Measurements from ENCODE around the gene TMEM116. TPM values are rescaled to one million over a fixed set of nuclear protein-coding genes. Genes with fewer than 3 reads are reported as not detected.

Gene TMEM116
- total and polyA plus RNA-seq, 2 of the 4 experiments (the other 2 are of a cell fraction), result 5.5 to 8.4 TPM

GRCh38 chr12:111925171-111925570 lies 87.8 kb downstream of the TMEM116 start:
- Histone ChIP-seq H3K14ac (replicated peaks; ENCODE audit: low read depth, low read length) (no peak overlapping the region), H4K91ac (ENCODE audit: insufficient read depth, low read depth, low read length) (no peak overlapping the region), H3K27me3 (ENCODE audit: control insufficient read depth, insufficient read depth, low read length) (no peaks in the 10 kb centered on the region), H4K5ac (ENCODE audit: low read depth, low read length) (no peak overlapping the region), H3K4me2 (ENCODE audit: low read depth, low read length) (no peak overlapping the region), H2BK5ac (ENCODE audit: low read depth, low read length, poor library complexity, severe bottlenecking) (no peak overlapping the region), H3K9ac (ENCODE audit: low read depth, low read length) (no peak overlapping the region), H3K9me1 (ENCODE audit: insufficient read depth, low read length) (no peaks in the 10 kb centered on the region), H3K56ac (ENCODE audit: extremely low read depth, insufficient read depth, low read length) (no peak overlapping the region), H3K36me3 (ENCODE audit: control insufficient read depth, insufficient read depth, low read length) (no peaks in the 10 kb centered on the region), H2BK20ac (ENCODE audit: low read depth, low read length) (no peak overlapping the region), H3K4me3 (ENCODE audit: insufficient read depth, low read depth, low read length) (no peak overlapping the region), H4K8ac (ENCODE audit: low read depth in 2 of 2, low read length in 2 of 2) (no peak overlapping the region), H3K79me1 (ENCODE audit: low read depth in 1 of 2, low read length in 2 of 2) (no peaks in the 10 kb centered on the region), H2AK5ac (ENCODE audit: low read depth, low read length) (no peak overlapping the region), H3K4ac (ENCODE audit: low read depth, low read length) (no peak overlapping the region), H3K27ac (ENCODE audit: insufficient read depth, low read length) (no peak overlapping the region), H4K20me1 (ENCODE audit: insufficient read depth, low read length) (no peaks in the 10 kb centered on the region), H3K4me1 (ENCODE audit: control insufficient read depth, insufficient read depth, low read length) (no peaks in the 10 kb centered on the region), H3K23ac (ENCODE audit: low read depth, low read length) (no peak overlapping the region), H2AFZ (replicated peaks; ENCODE audit: low read length, poor library complexity) (no peak overlapping the region), H3K18ac (ENCODE audit: low read depth, low read length) (no peak overlapping the region), H3K9me3 (ENCODE audit: control insufficient read depth, insufficient read depth, low read length) (no peaks in the 10 kb centered on the region), H2BK120ac (ENCODE audit: low read depth, low read length) (no peak overlapping the region), H2BK15ac (ENCODE audit: low read depth, low read length) (no peak overlapping the region), H2AK9ac (replicated peaks; ENCODE audit: low read depth, low read length, poor library complexity) (no peak overlapping the region)
- dilution Hi-C loops (cut with HindIII; ENCODE audit: low sequenced_read_pairs, unreplicated experiment) (no loop called here), intact Hi-C loops (cut with micrococcal nuclease) (no loop called here), in situ Hi-C loops (cut with MboI; ENCODE audit: low sequenced_read_pairs) (no loop called here)
- CTCF ChIA-PET, result interaction anchor here (0.7 kb wide), 1 partner anchor 166 kb away, joined by 3 read pairs; no protein-coding TSS in a partner anchor
- no TSS peak for BruUV-seq (replicated peaks)
- no peak for ATAC-seq (ENCODE audit: low read depth)
- no peak for TF ChIP-seq NFE2L2 (IDR thresholded peaks at IDR 0.05; ENCODE audit: low read depth, low read length)
- no peak for TF ChIP-seq BHLHE40 (IDR thresholded peaks at IDR 0.05; ENCODE audit: low read depth, low read length)
- no peak for TF ChIP-seq MXI1 (IDR thresholded peaks at IDR 0.05; ENCODE audit: borderline replicate concordance, low read depth, low read length)
- TF ChIP-seq ELK1 (IDR thresholded peaks at IDR 0.05; ENCODE audit: borderline replicate concordance, low read depth, low read length), result no peak
- TF ChIP-seq RFX5 (IDR thresholded peaks at IDR 0.05; ENCODE audit: low read depth, low read length), result no peak
- no peak for TF ChIP-seq POLR2A (IDR thresholded peaks at IDR 0.05; ENCODE audit: low read depth, low read length)
- DNase-seq, result no peak
- no CpG with 5 or more reads among the region's 3 CpGs for WGBS, 2 experiments (ENCODE audit: extremely low coverage in 2 of 2, insufficient read length in 1 of 2)
- POLR2A ChIA-PET (ENCODE audit: unreplicated experiment), result no interaction called here
